ENCODE data around the gene FOXP1.

DNA sequence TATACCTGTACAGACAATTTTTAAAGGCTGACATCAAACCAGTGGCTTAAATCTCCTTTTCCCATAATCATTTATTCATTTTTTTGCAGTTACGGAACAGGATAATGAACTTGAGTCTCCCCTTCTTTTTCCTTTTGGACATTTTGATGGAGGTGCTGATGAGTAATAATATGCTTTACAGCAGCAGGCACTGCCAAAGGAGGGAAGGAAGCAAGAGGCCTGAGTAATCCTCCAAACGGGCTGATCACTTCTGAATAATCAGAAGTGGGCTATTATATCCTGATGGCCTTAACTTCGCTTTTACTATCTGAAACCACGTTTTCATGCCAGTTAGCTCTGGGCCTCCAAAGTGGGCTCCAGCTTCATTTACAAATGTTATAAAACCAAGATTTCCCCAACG is 527.2 kb downstream of the FOXP1 start:
- TF ChIP-seq, protein P1, sequence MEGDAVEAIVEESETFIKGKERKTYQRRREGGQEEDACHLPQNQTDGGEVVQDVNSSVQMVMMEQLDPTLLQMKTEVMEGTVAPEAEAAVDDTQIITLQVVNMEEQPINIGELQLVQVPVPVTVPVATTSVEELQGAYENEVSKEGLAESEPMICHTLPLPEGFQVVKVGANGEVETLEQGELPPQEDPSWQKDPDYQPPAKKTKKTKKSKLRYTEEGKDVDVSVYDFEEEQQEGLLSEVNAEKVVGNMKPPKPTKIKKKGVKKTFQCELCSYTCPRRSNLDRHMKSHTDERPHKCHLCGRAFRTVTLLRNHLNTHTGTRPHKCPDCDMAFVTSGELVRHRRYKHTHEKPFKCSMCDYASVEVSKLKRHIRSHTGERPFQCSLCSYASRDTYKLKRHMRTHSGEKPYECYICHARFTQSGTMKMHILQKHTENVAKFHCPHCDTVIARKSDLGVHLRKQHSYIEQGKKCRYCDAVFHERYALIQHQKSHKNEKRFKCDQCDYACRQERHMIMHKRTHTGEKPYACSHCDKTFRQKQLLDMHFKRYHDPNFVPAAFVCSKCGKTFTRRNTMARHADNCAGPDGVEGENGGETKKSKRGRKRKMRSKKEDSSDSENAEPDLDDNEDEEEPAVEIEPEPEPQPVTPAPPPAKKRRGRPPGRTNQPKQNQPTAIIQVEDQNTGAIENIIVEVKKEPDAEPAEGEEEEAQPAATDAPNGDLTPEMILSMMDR (IDR thresholded peaks at IDR 0.05): no peak
- TF ChIP-seq EZH2 (IDR thresholded peaks at IDR 0.05; ENCODE audit: borderline replicate concordance, insufficient read depth, low read depth, low read length, poor library complexity, severe bottlenecking): no peak

Data from B cell (primary cell).